Peyer's patch (tissue), 4 donors: Measurements from ENCODE around the gene WWC1. TPM values are rescaled to one million over a fixed set of nuclear protein-coding genes. Genes with fewer than 3 reads are reported as not detected.
A peak's percentile ranks its signal among the peaks of the same experiment; 100 is the strongest.

Experiments used
- DNase-seq, 3 donors: peaks; one replicate each; pipeline ENCODE4 v3.0.0-alpha.2; 2017 to 2019
- H3K27ac ChIP-seq, 4 donors: fragments of 200-600 bp; sonication (generic); one replicate each; pipeline ENCODE4 v1.5.1; 2016 to 2019
- H3K27me3 ChIP-seq, 2 donors: fragments of 200-600 bp; sonication (generic); one replicate each; pipeline ENCODE4 v1.5.1; 2019
- H3K36me3 ChIP-seq, 3 donors: fragments of 200-600 bp; sonication (generic); one replicate each; pipeline ENCODE4 v1.5.1; 2016 to 2019
- H3K4me1 ChIP-seq, 4 donors: fragments of 200-600 bp; sonication (generic); one replicate each; pipeline ENCODE4 v1.5.1; 2016 to 2019
- H3K4me3 ChIP-seq, 4 donors: fragments of 200-600 bp; sonication (generic); 1 replicate in 3 of 4; 2 replicates in 1 of 4; pipeline ENCODE4 v1.5.1; 2016 to 2019; ENCODE audit warnings: mild to moderate bottlenecking in 1 of 4
- H3K9me3 ChIP-seq, 4 donors: fragments of 200-600 bp; sonication (generic); one replicate each; pipeline ENCODE4 v1.5.1; 2016 to 2019; ENCODE audit warnings: mild to moderate bottlenecking in 1 of 4
- POLR2A ChIP-seq, 2 donors: fragments of 450-650 bp; IDR thresholded peaks; one replicate each; pipeline ENCODE4 v1.5.1; 2017; ENCODE audit warnings: antibody characterized with exemption in 2 of 2, mild to moderate bottlenecking in 2 of 2, moderate library complexity in 2 of 2
- total RNA-seq, 4 donors: library from RNA; depleted of rRNA; stranded (reverse); fragments of >200 nt; gene quantifications; one replicate each; pipeline ENCODE4 v1.1.0, GENCODE V29; 2016
- TF ChIP-seq, protein P1 (sequence below), 6 experiments: fragments of 450-650 bp in 4 of 6; fragments of 200-600 bp in 2 of 6; sonication (generic) in 1 of 6; IDR thresholded peaks; one replicate each; pipeline ENCODE4 v1.5.1; 2017 to 2019; ENCODE audit warnings: antibody characterized with exemption in 6 of 6, mild to moderate bottlenecking in 3 of 6, moderate library complexity in 1 of 6

The WWC1 gene
- total RNA-seq, 4 donors from 2014 or later: 47.0 to 63.2 (median 52.8) TPM

DNA sequence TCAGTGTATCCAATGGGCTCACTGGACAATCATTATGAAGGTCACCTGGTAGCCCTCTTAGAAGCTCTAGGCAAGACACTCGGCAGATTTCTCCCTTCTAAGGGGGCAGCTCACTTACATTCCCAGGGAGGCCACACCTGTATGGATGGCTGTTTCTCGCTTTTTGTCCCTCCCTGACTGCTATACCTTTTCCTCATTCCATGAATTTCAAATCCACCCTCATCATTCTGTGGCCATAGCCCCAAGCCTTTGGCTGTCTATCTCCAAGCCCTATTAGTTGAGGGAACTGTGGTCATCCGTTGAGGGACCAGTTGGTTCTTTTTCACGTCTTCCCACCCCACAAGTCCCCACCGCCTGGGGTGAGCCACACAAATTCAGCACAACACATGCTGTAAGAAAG is 109.8 kb downstream of the WWC1 start:
- TF ChIP-seq POLR2A (IDR thresholded peaks at IDR 0.05): no peak
- Histone ChIP-seq H3K27me3 (no peaks in the 10 kb centered on the region), H3K36me3 (peaks cover 0 to 15% (median 0%) of the 10 kb centered on the region in 3 donors), H3K4me3 (no peak overlapping the region), H3K27ac (no peak overlapping the region), H3K9me3 (no peaks in the 10 kb centered on the region), H3K4me1 (no peaks in the 10 kb centered on the region)
- no peak for DNase-seq

DNA sequence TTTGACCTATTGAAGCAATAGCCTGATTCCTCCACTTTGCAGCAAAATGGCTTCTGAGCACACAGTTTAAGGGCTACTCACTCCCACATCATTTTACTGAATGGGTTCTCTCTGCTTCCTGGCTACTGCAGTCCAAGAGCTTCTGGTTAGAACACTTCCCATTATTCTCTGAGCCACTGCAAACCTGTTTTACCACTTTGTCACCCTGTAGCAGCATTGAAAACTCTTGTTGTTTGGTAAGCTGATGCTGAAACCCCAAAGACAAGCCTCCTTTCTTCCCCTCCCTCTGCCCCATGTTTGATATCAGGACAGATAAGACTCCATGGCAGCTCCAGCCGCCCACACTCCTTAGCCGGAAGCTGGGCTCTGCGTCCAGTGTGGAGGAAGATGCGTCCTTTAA is 110.4 kb downstream of the WWC1 start:
- Histone ChIP-seq H3K27me3 (no peaks in the 10 kb centered on the region), H3K9me3 (no peaks in the 10 kb centered on the region), H3K4me1 (no peaks in the 10 kb centered on the region), H3K36me3 (peaks cover 0 to 15% (median 0%) of the 10 kb centered on the region in 3 donors), H3K27ac (no peak overlapping the region), H3K4me3 (no peak overlapping the region)
- TF ChIP-seq, protein P1, sequence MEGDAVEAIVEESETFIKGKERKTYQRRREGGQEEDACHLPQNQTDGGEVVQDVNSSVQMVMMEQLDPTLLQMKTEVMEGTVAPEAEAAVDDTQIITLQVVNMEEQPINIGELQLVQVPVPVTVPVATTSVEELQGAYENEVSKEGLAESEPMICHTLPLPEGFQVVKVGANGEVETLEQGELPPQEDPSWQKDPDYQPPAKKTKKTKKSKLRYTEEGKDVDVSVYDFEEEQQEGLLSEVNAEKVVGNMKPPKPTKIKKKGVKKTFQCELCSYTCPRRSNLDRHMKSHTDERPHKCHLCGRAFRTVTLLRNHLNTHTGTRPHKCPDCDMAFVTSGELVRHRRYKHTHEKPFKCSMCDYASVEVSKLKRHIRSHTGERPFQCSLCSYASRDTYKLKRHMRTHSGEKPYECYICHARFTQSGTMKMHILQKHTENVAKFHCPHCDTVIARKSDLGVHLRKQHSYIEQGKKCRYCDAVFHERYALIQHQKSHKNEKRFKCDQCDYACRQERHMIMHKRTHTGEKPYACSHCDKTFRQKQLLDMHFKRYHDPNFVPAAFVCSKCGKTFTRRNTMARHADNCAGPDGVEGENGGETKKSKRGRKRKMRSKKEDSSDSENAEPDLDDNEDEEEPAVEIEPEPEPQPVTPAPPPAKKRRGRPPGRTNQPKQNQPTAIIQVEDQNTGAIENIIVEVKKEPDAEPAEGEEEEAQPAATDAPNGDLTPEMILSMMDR (IDR thresholded peaks at IDR 0.05): no peak
- TF ChIP-seq POLR2A (IDR thresholded peaks at IDR 0.05): no peak
- DNase-seq: no peak

DNA sequence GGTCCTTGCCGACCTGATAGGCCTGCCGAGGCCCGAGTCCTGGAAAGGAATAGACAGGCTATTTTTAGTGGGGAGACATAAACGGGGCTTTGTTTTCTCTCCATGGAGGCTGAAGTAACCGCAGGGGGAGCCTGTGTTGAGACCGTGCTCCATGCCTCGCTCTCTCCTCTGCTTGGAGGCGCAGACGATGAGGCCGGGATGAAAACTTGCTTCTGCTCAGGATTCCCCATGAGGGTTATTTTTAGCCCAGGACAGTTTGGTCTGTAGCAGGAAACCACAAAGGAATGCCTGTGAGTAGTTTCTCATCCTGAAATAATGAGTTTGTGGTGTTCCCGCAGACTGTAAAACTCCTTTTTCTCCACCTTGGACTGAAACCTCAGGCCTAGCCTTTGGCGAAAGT is 112.9 kb downstream of the WWC1 start:
- H3K27me3 ChIP-seq: no peaks in the 10 kb centered on the region
- no peak for DNase-seq
- H3K4me3 ChIP-seq: no peak overlapping the region
- no peak overlapping the region for H3K27ac ChIP-seq
- TF ChIP-seq, protein P1 (IDR thresholded peaks at IDR 0.05): no peak
- no peak for TF ChIP-seq POLR2A (IDR thresholded peaks at IDR 0.05)
- H3K9me3 ChIP-seq: no peaks in the 10 kb centered on the region
- H3K4me1 ChIP-seq: no peaks in the 10 kb centered on the region
- peaks cover 0 to 4% (median 0%) of the 10 kb centered on the region in 3 donors for H3K36me3 ChIP-seq

DNA sequence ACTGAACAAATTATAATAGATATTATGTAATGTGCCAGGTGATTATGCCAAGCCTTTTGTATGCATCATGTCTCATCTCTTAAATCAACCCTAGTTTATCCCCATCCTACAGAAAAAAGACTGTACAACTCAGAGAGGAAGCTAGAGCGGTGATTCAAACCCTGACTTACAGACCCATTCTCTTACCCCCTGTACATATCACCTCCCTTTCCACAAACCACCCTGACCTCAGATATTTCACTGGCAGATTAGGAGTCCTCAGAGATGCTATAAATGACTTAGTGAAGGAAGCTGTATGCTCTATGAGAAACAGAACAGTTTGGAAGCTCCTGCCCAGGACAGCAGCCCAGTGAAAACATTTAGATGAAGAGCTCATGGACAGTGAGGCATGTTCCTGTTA is 115.8 kb downstream of the WWC1 start:
- TF ChIP-seq POLR2A (IDR thresholded peaks at IDR 0.05): no peak
- TF ChIP-seq, protein P1 (IDR thresholded peaks at IDR 0.05): no peak
- H3K36me3 ChIP-seq: peaks cover 0 to 7% (median 0%) of the 10 kb centered on the region in 3 donors

DNA sequence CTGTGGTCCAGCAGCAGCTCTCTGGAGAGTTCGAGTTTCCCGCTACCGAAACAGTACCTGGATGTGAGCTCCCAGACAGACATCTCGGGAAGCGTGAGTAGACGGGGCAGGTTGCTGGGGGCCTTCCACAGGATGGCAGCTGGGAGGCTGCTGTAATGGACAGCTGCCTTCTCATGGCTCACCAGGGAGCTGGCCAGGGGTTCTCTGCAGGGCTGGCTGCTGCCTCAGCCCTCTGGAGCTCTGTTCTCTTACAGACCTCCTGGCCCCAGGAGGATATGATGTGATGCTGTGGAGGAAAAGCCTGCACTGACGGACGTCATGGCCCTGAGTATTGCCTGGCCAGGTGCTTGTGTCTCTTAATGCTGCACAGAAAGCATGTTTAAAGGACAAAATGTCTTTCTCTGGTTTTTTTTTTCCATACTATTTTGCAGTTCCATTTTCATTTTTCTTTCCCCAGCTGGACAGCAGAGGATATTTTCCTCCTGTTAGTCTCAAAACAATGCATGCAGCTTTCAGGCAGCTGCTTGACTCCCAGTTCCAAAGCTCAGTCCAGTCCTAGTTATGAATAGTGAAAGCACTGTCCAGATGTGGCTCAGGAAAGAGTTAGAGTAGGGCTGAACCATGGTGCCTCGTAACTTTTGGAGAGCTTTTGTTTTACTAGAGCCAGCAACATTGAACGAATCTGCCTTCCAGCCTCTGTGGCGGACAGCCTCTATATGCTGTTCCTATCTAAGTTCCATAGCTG is 117.3 kb downstream of the WWC1 start:
- no peak for DNase-seq
- no peaks in the 10 kb centered on the region for H3K27me3 ChIP-seq
- peaks cover 0 to 7% (median 0%) of the 10 kb centered on the region in 3 donors for H3K36me3 ChIP-seq
- TF ChIP-seq, protein P1 (IDR thresholded peaks at IDR 0.05): no peak
- TF ChIP-seq POLR2A (IDR thresholded peaks at IDR 0.05): no peak
- H3K4me3 ChIP-seq: no peak overlapping the region
- no peak overlapping the region for H3K27ac ChIP-seq
- no peaks in the 10 kb centered on the region for H3K4me1 ChIP-seq
- H3K9me3 ChIP-seq: no peaks in the 10 kb centered on the region

More for the DNA sequence above, 115.8 kb downstream of the WWC1 start:
- H3K27ac ChIP-seq: no peak overlapping the region
- no peaks in the 10 kb centered on the region for H3K9me3 ChIP-seq
- H3K27me3 ChIP-seq: no peaks in the 10 kb centered on the region
- no peak for DNase-seq
- no peak overlapping the region for H3K4me3 ChIP-seq
- no peaks in the 10 kb centered on the region for H3K4me1 ChIP-seq

DNA sequence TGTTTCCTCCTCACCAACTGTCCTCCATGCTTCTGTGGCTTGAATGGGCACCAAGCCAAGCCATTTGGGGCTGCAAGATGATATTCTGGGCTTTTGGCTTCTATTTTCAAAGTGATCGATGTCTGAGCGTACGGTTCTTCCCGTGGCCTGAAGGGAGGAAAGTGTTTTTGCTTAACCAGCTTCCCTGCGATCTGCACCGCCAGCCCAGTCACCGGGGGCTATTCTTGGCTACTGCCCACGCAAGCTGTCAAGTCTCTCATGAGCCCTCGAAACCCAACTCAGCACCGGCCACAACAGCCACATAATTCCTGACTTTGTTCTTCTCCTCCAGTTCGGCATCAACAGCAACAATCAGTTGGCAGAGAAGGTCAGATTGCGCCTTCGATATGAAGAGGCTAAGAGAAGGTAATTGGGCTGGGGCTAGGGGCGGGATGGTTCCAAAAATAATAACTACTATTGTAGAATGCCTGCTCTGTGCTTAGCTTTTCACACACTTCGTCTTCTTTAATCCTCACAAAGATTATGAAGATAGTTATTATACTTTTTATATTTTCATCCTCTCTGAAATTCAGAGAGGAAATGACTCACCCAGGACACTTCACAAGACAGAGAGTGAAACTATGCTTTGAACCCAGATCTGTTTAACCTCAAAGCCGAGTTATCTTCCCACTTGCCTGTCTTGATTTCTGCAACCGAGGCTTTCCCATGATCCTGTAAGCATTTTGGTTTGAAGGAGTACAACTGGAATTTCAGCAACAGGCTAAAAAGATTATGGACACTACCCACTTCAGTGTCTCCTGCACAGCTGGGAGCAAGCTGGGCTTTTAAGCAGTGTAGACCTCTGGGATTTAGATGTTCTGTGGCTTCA is 118.4 kb downstream of the WWC1 start:
- Histone ChIP-seq H3K27ac (peak overlapping the region in 1 of 4 donors; percentile 26), H3K4me3 (peak overlapping the region in 1 of 4 donors; percentile 12), H3K9me3 (no peaks in the 10 kb centered on the region), H3K4me1 (no peaks in the 10 kb centered on the region), H3K27me3 (no peaks in the 10 kb centered on the region), H3K36me3 (peaks cover 0 to 14% (median 0%) of the 10 kb centered on the region in 3 donors)
- DNase-seq: no peak
- no peak for TF ChIP-seq POLR2A (IDR thresholded peaks at IDR 0.05)
- TF ChIP-seq, protein P1 (IDR thresholded peaks at IDR 0.05): no peak
